Neutrophil (primary cell): ENCODE measurements around the gene CHURC1.

ENCODE experiments used
- H3K27ac ChIP-seq: fragments of 200-600 bp; sonication (generic); 2 replicates; pipeline ENCODE4 v1.5.1; 2016; ENCODE audit warnings: mild to moderate bottlenecking, moderate library complexity
- H3K27me3 ChIP-seq: fragments of 200-600 bp; sonication (generic); 2 replicates; pipeline ENCODE4 v1.6.0; 2016; ENCODE audit warnings: mild to moderate bottlenecking
- H3K36me3 ChIP-seq: fragments of 200-600 bp; sonication (generic); 2 replicates; pipeline ENCODE4 v1.5.1; 2017
- H3K4me1 ChIP-seq, 2 experiments: fragments of 200-600 bp in 1 of 2; sonication (generic) in 1 of 2; 1 replicate in 1 of 2; 2 replicates in 1 of 2; pipeline versions ENCODE4 v1.5.1 to v1.6.1; 2013 to 2016; ENCODE audit warnings: low read depth in 1 of 2, low read length in 1 of 2, mild to moderate bottlenecking in 1 of 2, moderate library complexity in 1 of 2; ENCODE audit not compliant: control insufficient read depth in 1 of 2, insufficient read depth in 1 of 2
- H3K4me3 ChIP-seq, 2 experiments: fragments of 200-600 bp in 1 of 2; sonication (generic) in 1 of 2; 1 replicate in 1 of 2; 2 replicates in 1 of 2; pipeline ENCODE4 v1.5.1; 2013 to 2016; ENCODE audit warnings: low read depth in 1 of 2, low read length in 1 of 2, mild to moderate bottlenecking in 1 of 2, moderate library complexity in 1 of 2
- H3K9me3 ChIP-seq: fragments of 200-600 bp; sonication (generic); 2 replicates; pipeline ENCODE4 v1.5.1; 2016
- TF ChIP-seq, protein P1 (sequence below): fragments of 200-600 bp; sonication (generic); IDR thresholded peaks from 2 replicates; pipeline ENCODE4 v1.5.1; 2016; ENCODE audit warnings: antibody characterized with exemption

The CHURC1 gene

DNA sequence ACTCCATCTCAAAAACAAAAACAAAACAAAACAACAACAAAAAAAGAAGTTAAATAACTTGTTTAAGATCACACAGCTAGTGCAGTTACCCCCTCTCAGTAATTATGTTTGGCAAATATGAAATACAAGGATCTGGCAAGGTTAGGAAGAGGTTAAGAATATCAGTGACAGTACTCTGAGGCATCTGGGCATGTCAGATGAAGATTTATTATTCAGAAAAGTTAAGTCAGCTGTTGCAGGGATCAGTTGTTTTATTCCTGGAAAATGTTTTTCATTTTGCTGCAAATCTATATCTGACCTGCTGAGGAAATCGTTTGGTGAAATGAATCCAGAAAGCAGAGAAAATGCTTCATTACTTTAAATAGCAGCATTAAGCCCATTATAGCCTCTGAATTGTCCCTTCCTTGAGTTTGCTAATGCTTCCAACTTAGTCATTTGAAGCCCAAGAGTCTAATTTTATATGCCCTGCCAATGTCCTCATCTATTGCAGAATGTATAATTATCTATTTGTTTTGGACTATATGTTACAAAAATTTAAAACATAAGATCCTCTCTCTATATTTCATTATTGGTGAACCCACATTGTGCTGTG is 20.2 kb downstream of the CHURC1 start:
- TF ChIP-seq, protein P1, sequence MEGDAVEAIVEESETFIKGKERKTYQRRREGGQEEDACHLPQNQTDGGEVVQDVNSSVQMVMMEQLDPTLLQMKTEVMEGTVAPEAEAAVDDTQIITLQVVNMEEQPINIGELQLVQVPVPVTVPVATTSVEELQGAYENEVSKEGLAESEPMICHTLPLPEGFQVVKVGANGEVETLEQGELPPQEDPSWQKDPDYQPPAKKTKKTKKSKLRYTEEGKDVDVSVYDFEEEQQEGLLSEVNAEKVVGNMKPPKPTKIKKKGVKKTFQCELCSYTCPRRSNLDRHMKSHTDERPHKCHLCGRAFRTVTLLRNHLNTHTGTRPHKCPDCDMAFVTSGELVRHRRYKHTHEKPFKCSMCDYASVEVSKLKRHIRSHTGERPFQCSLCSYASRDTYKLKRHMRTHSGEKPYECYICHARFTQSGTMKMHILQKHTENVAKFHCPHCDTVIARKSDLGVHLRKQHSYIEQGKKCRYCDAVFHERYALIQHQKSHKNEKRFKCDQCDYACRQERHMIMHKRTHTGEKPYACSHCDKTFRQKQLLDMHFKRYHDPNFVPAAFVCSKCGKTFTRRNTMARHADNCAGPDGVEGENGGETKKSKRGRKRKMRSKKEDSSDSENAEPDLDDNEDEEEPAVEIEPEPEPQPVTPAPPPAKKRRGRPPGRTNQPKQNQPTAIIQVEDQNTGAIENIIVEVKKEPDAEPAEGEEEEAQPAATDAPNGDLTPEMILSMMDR: no peak
- H3K4me1 ChIP-seq: no peaks in the 10 kb centered on the region

DNA sequence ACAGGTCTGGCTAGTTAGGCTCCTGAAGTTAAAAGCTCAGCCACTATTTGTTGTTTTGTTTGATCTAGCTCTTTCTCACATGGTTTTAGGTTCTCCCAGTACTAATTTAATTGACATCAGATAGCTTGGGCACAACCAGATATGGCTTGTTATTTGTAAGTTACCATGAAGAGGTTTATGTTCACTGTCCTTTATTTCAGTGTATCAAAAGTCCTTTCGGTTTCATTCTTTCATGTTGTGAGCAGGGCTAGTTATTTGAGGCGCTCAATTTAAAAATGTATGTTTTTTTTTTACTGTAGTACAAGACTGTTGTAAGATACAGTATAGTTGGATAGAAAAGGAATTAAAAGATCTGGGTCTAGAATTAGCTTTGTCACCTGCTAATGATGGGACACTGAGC is 21.3 kb downstream of the CHURC1 start:
- peaks cover 79% of the 10 kb centered on the region for H3K36me3 ChIP-seq
- H3K4me1 ChIP-seq: peaks cover 0 to 5% of the 10 kb centered on the region in 2 experiments
- TF ChIP-seq, protein P1: no peak
- H3K27ac ChIP-seq: no peak overlapping the region
- no peaks in the 10 kb centered on the region for H3K9me3 ChIP-seq
- no peak overlapping the region for H3K4me3 ChIP-seq
- no peaks in the 10 kb centered on the region for H3K27me3 ChIP-seq

More for the DNA sequence above, 20.2 kb downstream of the CHURC1 start:
- Histone ChIP-seq H3K36me3 (peaks cover 79% of the 10 kb centered on the region), H3K27ac (no peak overlapping the region), H3K4me3 (no peak overlapping the region), H3K9me3 (no peaks in the 10 kb centered on the region), H3K27me3 (no peaks in the 10 kb centered on the region)

DNA sequence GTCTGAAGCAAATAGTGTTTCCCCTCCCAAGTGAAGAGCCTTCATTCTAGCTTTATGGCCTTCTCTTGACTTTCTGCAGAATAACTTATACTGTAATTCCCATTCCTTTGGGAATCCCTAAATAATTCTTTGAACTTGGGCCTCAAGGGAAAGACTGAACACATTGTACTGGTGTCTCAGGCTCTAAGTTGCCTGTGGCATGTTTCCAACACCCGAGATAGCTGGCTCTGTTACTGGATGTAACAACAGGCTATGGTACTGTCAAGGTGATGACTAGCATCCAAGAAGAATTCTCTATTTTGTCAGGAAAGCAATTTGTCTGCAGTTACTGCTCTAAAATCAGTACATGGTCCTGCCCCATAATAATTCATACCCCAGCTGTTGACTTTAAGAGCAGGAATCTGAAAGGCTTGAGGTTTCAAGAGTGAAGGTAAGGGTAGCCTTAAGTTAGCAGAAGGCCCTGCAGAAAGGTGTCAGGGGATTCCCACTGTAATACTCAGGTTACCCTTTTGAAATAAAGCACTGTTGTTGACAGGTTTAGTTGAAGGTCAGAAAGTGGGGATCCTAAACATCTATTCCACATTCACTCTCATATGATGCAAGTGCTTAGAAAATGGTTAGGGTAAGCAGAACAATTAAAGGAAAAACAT is 23.0 kb downstream of the CHURC1 start:
- Histone ChIP-seq H3K4me3 (no peak overlapping the region), H3K9me3 (no peaks in the 10 kb centered on the region), H3K27ac (no peak overlapping the region), H3K36me3 (peaks cover 79% of the 10 kb centered on the region), H3K27me3 (no peaks in the 10 kb centered on the region), H3K4me1 (peaks cover 0 to 10% of the 10 kb centered on the region in 2 experiments)
- TF ChIP-seq, protein P1: no peak

DNA sequence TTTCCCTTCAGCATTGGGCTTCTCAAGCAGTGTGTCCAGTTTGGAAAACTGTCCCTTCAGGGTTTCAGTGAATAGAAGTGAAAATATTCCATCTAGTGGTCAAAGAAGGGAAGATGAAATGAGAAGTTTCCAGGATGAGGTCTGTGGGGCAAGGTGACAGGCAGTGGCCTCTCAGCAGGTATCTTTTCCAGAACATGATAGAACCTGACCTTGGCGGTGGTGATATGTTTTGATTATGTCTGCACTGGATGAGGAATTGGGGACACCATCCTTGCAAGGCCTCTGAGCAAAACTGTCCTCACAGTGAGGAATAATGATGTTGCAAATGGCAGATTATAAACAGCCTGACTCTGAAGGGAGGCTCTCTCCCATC is 23.6 kb downstream of the CHURC1 start:
- H3K36me3 ChIP-seq: peaks cover 76% of the 10 kb centered on the region
- TF ChIP-seq, protein P1: no peak
- no peaks in the 10 kb centered on the region for H3K9me3 ChIP-seq
- H3K27me3 ChIP-seq: no peaks in the 10 kb centered on the region
- H3K4me1 ChIP-seq: peaks cover 0 to 10% of the 10 kb centered on the region in 2 experiments
- no peak overlapping the region for H3K4me3 ChIP-seq
- H3K27ac ChIP-seq: no peak overlapping the region

DNA sequence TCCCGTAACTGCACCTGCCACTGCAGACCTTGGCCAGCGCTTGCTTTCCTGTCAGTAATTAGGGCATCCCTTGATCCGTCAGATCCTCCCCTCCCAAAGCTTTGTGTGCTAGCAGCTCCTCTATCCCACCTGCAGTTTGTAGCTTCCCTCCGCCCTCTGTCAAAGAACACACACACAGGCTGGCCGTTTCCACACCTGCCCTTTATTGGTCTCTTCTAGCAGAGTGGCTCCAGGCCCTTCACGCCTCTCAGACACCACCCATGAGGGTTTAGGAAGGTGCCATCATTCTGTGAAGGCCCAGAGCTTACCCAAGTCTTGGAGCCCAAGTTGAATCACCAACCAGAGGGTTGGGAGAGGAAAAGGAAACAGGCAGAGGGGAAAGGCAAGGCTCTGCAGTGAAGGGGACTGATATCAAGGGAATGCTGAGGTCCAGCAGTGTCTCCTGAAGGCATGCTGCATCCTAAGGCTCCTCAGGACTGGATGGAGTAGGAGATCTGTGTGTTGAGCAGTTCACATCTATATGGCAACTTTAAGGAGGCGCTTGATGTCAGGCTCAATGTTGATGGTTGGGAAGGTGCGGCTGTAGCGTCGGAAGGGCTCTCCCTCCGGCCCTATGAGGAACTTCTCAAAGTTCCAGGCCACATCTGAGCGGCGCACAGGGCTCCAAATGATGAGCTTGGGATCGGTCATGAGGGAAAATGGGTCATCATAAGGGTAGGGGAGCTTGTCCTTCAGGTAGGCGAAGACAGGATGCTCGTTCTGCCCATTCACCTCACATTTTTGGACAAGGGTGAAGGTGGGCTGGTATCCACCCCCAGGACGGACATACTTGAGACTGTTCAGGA is 24.9 kb downstream of the CHURC1 start:
- TF ChIP-seq, protein P1: no peak
- Histone ChIP-seq H3K27ac (no peak overlapping the region), H3K4me1 (peaks cover 11 to 23% of the 10 kb centered on the region in 2 experiments), H3K9me3 (no peaks in the 10 kb centered on the region), H3K27me3 (no peaks in the 10 kb centered on the region), H3K4me3 (no peak overlapping the region), H3K36me3 (peaks cover 62% of the 10 kb centered on the region)
